ENCODE data around the gene KIAA0586. TPM values are rescaled to one million over a fixed set of nuclear protein-coding genes. Genes with fewer than 3 reads are reported as not detected.

The KIAA0586 gene
- total RNA-seq, 2 donors from 2014 or later, result 23.1 to 39.7 TPM

DNA sequence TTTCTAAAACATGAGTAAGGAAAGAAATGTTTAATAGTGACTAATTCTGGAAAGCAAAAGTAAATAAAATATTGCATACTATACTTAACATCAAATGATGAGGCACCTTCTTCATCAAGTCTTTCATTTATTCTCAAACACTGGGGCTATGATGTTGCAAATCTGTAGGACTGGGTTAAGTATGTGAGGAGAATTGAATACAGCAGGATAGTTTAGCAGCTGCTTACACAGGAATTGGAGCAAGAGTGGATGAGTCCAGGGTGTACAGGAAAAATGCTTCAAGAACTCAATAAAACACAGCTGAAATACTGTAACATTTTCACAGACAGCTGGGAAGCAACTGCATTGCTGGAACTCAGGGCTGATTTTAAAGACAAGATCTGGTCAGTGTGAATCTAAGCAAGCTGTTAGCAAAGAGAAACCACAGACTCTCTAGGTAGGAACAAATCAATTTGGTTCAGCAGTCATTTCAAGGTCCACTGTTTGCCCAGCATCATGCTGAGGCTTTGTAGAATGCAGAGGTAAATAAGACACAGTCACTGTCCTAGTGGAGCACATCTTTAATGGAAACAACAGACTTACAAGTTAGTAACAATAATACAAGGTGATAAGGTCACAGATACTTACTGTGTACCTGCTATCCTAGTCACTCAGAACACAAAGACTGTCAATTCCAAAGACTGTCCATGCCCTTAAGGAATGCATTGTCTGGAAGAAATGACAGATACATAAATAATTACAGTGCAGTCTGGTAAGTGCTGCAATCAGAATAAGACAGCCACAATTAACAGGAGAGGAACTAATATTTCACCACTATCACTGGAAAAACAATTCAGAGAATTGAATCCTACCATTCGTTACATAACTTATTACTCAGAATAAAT, 113.5 kb downstream of the KIAA0586 start:
- ATAC-seq (no peak), DNase-seq (ENCODE audit: low spot score) (no peak)
- H3K27ac Mint-ChIP-seq, result no peak overlapping the region
- no peak overlapping the region for H3K4me3 Mint-ChIP-seq
- no peaks in the 10 kb centered on the region for H3K4me1 Mint-ChIP-seq (ENCODE audit: low read depth in 2 of 2)
- no peaks in the 10 kb centered on the region for H3K9me3 Mint-ChIP-seq
- H3K36me3 Mint-ChIP-seq, result peaks cover 11% of the 10 kb centered on the region
- H3K27me3 Mint-ChIP-seq, result no peaks in the 10 kb centered on the region

GRCh38 chr14:58541633-58542022, 114.1 kb downstream of the KIAA0586 start:
- Mint-ChIP-seq H3K4me1 (ENCODE audit: low read depth in 2 of 2) (no peaks in the 10 kb centered on the region), H3K4me3 (no peak overlapping the region), H3K9me3 (no peaks in the 10 kb centered on the region), H3K27me3 (no peaks in the 10 kb centered on the region), H3K36me3 (peaks cover 11% of the 10 kb centered on the region), H3K27ac (no peak overlapping the region)
- DNase-seq (ENCODE audit: low spot score), result no peak
- no peak for ATAC-seq

GRCh38 chr14:58543253-58543652, 115.7 kb downstream of the KIAA0586 start:
- Mint-ChIP-seq H3K27me3 (no peaks in the 10 kb centered on the region), H3K27ac (no peak overlapping the region), H3K4me3 (no peak overlapping the region), H3K9me3 (no peaks in the 10 kb centered on the region), H3K4me1 (ENCODE audit: low read depth in 2 of 2) (no peaks in the 10 kb centered on the region), H3K36me3 (peaks cover 11% of the 10 kb centered on the region)
- no peak for ATAC-seq
- DNase-seq (ENCODE audit: low spot score), result no peak

DNA sequence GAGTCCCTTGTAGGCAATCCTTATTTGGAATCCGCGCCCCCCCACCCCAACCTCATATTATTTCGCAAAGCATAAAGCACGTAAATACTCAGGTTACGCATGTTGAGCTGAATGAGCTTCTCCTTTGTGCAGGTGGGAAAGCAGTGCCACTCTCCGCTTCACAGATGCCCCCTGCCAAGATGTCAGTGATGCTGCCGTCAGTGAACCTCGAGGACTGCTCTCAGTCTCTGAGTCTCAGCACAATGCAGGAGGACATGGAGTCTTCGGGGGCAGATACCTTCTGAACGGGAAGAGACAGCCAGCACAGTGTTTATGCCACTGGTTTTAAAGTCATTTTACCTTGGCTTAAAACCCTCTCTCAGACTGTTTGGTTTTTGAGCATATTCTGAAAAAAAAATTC, 120.1 kb downstream of the KIAA0586 start:
- H3K36me3 Mint-ChIP-seq, result peaks cover 11% of the 10 kb centered on the region
- no peak for ATAC-seq
- H3K9me3 Mint-ChIP-seq, result no peaks in the 10 kb centered on the region
- no peak for DNase-seq (ENCODE audit: low spot score)
- H3K4me3 Mint-ChIP-seq, result no peak overlapping the region
- H3K27me3 Mint-ChIP-seq, result no peaks in the 10 kb centered on the region
- H3K4me1 Mint-ChIP-seq (ENCODE audit: low read depth in 2 of 2), result no peaks in the 10 kb centered on the region
- no peak overlapping the region for H3K27ac Mint-ChIP-seq

DNA sequence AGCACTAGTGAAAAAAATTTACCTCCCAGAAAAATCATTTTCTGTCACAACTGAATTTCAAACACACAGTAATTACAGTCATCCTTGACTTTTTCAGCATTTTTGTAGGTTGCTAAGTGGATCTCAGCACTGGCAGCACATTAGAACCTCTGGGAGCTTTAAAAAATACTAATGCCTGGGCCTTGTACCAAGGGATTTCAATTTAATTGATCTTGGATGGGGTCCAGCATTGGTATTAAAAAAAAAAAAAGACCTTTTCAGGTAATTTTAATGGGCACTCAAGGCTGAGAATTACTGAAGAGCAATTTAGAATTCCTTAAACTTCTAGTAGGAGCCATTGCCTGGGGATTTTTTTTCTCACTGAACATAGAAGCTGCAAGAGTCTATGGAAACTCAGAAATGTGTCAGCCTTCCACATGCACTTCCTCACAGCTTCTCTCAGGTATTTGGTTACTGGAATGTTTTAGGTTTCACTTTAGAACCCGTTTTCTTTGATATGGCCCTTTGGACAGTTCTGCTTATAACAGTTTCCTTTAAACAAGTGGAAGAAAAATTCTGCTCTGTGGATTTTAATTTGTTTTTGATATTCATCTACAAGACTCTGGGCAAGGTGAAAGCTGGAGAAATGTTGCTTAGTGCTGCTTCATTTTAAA, 121.7 kb downstream of the KIAA0586 start:
- Mint-ChIP-seq H3K36me3 (no peaks in the 10 kb centered on the region), H3K4me1 (ENCODE audit: low read depth in 2 of 2) (no peaks in the 10 kb centered on the region), H3K27me3 (no peaks in the 10 kb centered on the region), H3K27ac (no peak overlapping the region), H3K4me3 (no peak overlapping the region), H3K9me3 (no peaks in the 10 kb centered on the region)
- DNase-seq (ENCODE audit: low spot score) (no peak), ATAC-seq (no peak)

DNA sequence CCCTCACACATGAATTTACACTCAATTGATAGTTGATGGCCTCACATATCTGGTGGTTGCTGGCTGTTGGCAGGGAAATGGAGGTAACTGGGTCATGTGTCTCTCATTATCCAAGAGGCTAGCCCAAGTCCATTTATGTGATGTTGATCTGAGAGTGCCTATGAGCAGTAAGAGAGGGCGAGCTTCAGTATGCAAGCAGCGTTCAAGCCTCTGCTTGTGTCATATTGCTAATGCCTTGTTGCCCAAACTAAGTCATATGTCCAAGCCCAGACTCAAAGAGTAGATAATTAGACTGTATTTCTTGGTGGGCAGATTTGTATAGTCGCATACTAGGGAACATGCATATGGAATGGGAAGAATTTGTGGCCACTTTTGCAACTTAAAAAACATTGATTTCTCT, 126.4 kb downstream of the KIAA0586 start:
- Mint-ChIP-seq H3K27ac (no peak overlapping the region), H3K4me3 (no peak overlapping the region), H3K4me1 (ENCODE audit: low read depth in 2 of 2) (no peaks in the 10 kb centered on the region), H3K36me3 (no peaks in the 10 kb centered on the region), H3K27me3 (no peaks in the 10 kb centered on the region), H3K9me3 (no peaks in the 10 kb centered on the region)
- DNase-seq (ENCODE audit: low spot score) (no peak), ATAC-seq (no peak)

DNA sequence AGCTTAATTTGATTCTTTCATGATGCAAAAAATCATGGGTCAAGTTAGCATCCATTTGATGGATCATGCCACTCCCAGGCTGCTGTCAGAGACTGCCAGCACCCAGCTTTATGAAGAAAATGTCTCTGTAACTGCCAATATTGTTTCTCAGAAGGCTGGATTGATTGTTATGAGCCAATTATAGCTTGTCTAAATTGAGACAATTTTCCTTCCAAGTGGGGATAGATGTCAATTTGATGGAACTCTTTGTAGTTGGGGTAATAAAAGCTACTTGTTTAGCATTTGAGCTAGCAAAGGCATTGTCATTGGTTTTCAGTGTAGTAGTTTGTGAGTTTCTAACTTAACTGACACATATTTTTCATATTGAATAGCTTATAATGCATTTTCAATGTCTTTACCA, 128.1 kb downstream of the KIAA0586 start:
- Mint-ChIP-seq H3K4me3 (no peak overlapping the region), H3K27ac (no peak overlapping the region), H3K27me3 (no peaks in the 10 kb centered on the region), H3K4me1 (ENCODE audit: low read depth in 2 of 2) (peaks cover 0 to 4% of the 10 kb centered on the region in 2 donors), H3K9me3 (no peaks in the 10 kb centered on the region), H3K36me3 (no peaks in the 10 kb centered on the region)
- ATAC-seq (no peak), DNase-seq (ENCODE audit: low spot score) (no peak)

DNA sequence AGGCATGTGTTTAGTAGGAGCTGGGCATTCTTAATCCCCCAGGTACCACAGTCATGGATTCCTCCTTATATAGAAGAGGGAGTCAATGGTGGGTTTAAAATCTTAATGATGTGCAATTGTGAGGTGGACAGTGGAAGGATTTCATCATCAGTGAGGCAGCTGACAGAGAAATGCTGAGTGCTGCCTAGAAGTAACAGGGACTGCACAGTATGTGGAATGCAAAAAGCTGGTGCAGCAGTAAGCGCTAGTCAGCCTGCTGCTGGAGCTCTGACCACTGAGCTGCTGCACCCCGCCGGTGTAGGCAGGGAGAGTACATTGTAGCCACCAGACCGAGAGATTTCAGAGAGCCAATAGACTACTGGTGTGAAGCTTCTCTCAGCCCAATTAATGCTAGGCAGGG, 129.7 kb downstream of the KIAA0586 start:
- H3K27me3 Mint-ChIP-seq, result no peaks in the 10 kb centered on the region
- H3K9me3 Mint-ChIP-seq, result no peaks in the 10 kb centered on the region
- no peak overlapping the region for H3K27ac Mint-ChIP-seq
- no peaks in the 10 kb centered on the region for H3K36me3 Mint-ChIP-seq
- ATAC-seq, result no peak
- H3K4me3 Mint-ChIP-seq, result no peak overlapping the region
- peaks cover 0 to 4% of the 10 kb centered on the region in 2 donors for H3K4me1 Mint-ChIP-seq (ENCODE audit: low read depth in 2 of 2)
- no peak for DNase-seq (ENCODE audit: low spot score)

GRCh38 chr14:58560208-58560607, 132.7 kb downstream of the KIAA0586 start:
- DNase-seq (ENCODE audit: low spot score) (no peak), ATAC-seq (peak in 1 of 2 donors; percentile 20)
- Mint-ChIP-seq H3K9me3 (no peaks in the 10 kb centered on the region), H3K4me3 (no peak overlapping the region), H3K36me3 (no peaks in the 10 kb centered on the region), H3K27me3 (no peaks in the 10 kb centered on the region), H3K4me1 (ENCODE audit: low read depth in 2 of 2) (peaks cover 0 to 4% of the 10 kb centered on the region in 2 donors), H3K27ac (no peak overlapping the region)

GRCh38 chr14:58562141-58562540, 134.6 kb downstream of the KIAA0586 start:
- H3K9me3 Mint-ChIP-seq, result no peaks in the 10 kb centered on the region
- DNase-seq (ENCODE audit: low spot score) (no peak), ATAC-seq (no peak)
- no peaks in the 10 kb centered on the region for H3K36me3 Mint-ChIP-seq
- H3K27me3 Mint-ChIP-seq, result no peaks in the 10 kb centered on the region
- peaks cover 0 to 4% of the 10 kb centered on the region in 2 donors for H3K4me1 Mint-ChIP-seq (ENCODE audit: low read depth in 2 of 2)
- no peak overlapping the region for H3K27ac Mint-ChIP-seq
- no peak overlapping the region for H3K4me3 Mint-ChIP-seq

DNA sequence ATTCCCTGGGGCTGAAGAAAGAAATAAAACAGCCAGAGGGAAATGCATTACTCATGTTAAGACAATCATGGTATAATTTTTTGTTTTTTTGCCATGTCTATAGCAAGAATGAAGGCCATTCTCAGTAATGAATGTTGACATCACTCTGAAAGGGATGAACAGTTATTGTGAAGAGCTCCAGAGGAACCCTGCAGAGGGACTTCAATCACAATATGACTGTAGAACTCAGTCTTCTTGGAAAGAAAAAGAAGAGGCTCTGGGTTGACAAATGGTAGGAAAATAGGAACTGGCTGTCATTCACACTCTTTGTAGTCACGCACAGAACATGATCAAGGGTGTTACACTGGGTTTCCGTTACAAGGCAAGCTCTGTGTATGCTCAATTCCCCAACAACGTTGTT, 136.5 kb downstream of the KIAA0586 start:
- ATAC-seq, result no peak
- no peak overlapping the region for H3K4me3 Mint-ChIP-seq
- no peaks in the 10 kb centered on the region for H3K27me3 Mint-ChIP-seq
- no peaks in the 10 kb centered on the region for H3K9me3 Mint-ChIP-seq
- DNase-seq (ENCODE audit: low spot score), result no peak
- peaks cover 0 to 4% of the 10 kb centered on the region in 2 donors for H3K4me1 Mint-ChIP-seq (ENCODE audit: low read depth in 2 of 2)
- no peaks in the 10 kb centered on the region for H3K36me3 Mint-ChIP-seq
- H3K27ac Mint-ChIP-seq, result no peak overlapping the region

- DNase-seq (ENCODE audit: low spot score), result no peak
- no peak for ATAC-seq
- H3K27me3 Mint-ChIP-seq, result no peaks in the 10 kb centered on the region
- no peaks in the 10 kb centered on the region for H3K9me3 Mint-ChIP-seq
- no peaks in the 10 kb centered on the region for H3K36me3 Mint-ChIP-seq
- H3K4me3 Mint-ChIP-seq, result no peak overlapping the region
- H3K27ac Mint-ChIP-seq, result no peak overlapping the region
- no peaks in the 10 kb centered on the region for H3K4me1 Mint-ChIP-seq (ENCODE audit: low read depth in 2 of 2)
These were observed 138.3 kb downstream of the KIAA0586 start for GRCh38 chr14:58565832-58566231.

DNA sequence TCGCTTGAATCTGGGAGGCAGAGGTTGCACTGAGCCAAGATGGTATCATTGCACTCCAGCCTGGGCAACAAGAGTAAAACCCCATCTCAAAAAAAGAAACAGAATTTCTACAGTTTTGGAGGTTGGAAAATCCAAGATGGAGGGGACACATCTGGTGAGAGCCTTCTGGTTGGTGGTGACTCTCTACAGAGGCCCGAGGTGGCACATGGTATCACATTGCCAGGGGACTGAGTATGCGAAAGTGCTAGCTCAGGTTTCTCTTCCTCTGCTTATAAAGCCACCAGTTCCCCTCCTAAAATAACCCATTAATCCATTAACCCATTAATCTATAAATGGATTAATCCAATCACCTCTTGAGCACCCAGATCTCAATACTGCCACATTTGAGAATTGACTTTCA, 139.5 kb downstream of the KIAA0586 start:
- Mint-ChIP-seq H3K4me3 (no peak overlapping the region), H3K27me3 (no peaks in the 10 kb centered on the region), H3K4me1 (ENCODE audit: low read depth in 2 of 2) (no peaks in the 10 kb centered on the region), H3K36me3 (no peaks in the 10 kb centered on the region), H3K9me3 (no peaks in the 10 kb centered on the region), H3K27ac (no peak overlapping the region)
- no peak for DNase-seq (ENCODE audit: low spot score)
- ATAC-seq, result no peak

DNA sequence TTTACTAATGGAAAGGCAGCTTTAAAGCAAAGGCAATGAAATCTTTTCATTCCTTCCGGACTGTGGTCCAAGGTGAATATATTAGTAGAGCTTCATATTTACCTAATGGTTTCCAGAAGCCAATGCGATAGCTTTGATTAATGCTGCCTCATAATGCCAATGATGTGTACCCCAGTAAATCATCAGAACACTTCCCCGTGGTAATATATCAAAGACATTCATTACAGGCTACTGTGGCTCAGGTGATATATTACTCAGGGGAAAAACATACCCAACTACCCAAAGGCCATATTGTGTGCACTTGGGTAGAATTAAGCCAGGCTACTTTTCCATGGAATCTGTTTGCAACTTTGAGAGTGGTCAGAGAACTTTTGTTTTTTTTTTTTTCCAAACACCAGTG, 140.8 kb downstream of the KIAA0586 start:
- ATAC-seq (no peak), DNase-seq (ENCODE audit: low spot score) (no peak)
- no peak overlapping the region for H3K4me3 Mint-ChIP-seq
- H3K36me3 Mint-ChIP-seq, result no peaks in the 10 kb centered on the region
- H3K4me1 Mint-ChIP-seq (ENCODE audit: low read depth in 2 of 2), result no peaks in the 10 kb centered on the region
- H3K27ac Mint-ChIP-seq, result no peak overlapping the region
- H3K9me3 Mint-ChIP-seq, result no peaks in the 10 kb centered on the region
- H3K27me3 Mint-ChIP-seq, result no peaks in the 10 kb centered on the region

Data from natural killer cell treated with Interleukin-12 subunit alpha and Interleukin-12 subunit beta and Interleukin-15 and Interleukin-18, amount 100 ng/mL, for 72 hours (primary cell).